AG04449 (cell line): ENCODE measurements around the gene APEH.

Source experiments
- CTCF ChIA-PET: fragments of 350-600 bp; formaldehyde crosslinking; extraction: SDS; loops from one replicate; lab custom pipeline; 2021; ENCODE audit warnings: antibody characterized with exemption; lab: Yijun Ruan, JAX
- POLR2A ChIA-PET: fragments of 400-600, 350-600 bp; formaldehyde crosslinking; extraction: SDS; loops from one replicate; lab custom pipeline; 2020; ENCODE audit warnings: antibody characterized with exemption, inconsistent platforms; lab: Yijun Ruan, JAX
- DNase-seq: peaks from one replicate; pipeline ENCODE4 v3.0.0-alpha.2; 2010; ENCODE audit warnings: low read depth, low spot score
- H3K4me3 ChIP-seq: 2 replicates; pipeline ENCODE4 v1.5.1; 2011; ENCODE audit warnings: low read depth, mild to moderate bottlenecking, control low read depth, low read length
- CTCF ChIP-seq: IDR thresholded peaks from one replicate; pipeline ENCODE4 v1.5.1; 2011; ENCODE audit warnings: mild to moderate bottlenecking, moderate library complexity, low read length, control low read depth, inconsistent platforms; ENCODE audit not compliant: insufficient read depth; ENCODE audit errors: missing control alignments

The APEH gene

GRCh38 chr3:49704629-49705028 lies 30.5 kb downstream of the APEH start:
- TF ChIP-seq CTCF = no peak

GRCh38 chr3:49705390-49705960 lies 31.3 kb downstream of the APEH start:
- CTCF ChIA-PET = interaction anchor here (1.0 to 1.9 kb wide), 3 partner anchors 7 to 134 kb away, joined by 3 to 7 read pairs (median 4); no protein-coding TSS in a partner anchor
- POLR2A ChIA-PET = no interaction called here
- no peak overlapping the region for H3K4me3 ChIP-seq
- TF ChIP-seq CTCF = no peak
- no peak for DNase-seq

More at GRCh38 chr3:49704629-49705028, 30.5 kb downstream of the APEH start:
- ChIA-PET CTCF (interaction anchor here (1.0 to 7.8 kb wide), 4 partner anchors 9 to 165 kb away, joined by 3 to 74 read pairs (median 50); no protein-coding TSS in a partner anchor), POLR2A (no interaction called here)
- no peak for DNase-seq
- H3K4me3 ChIP-seq = no peak overlapping the region

- no peak for TF ChIP-seq CTCF
Measured at GRCh38 chr3:49706456-49707112, 32.4 kb downstream of the APEH start.

GRCh38 chr3:49707113-49707480 lies 32.9 kb downstream of the APEH start:
- TF ChIP-seq CTCF = no peak
- ChIA-PET CTCF (interaction anchor here (1.0 to 1.9 kb wide), 5 partner anchors 9 to 132 kb away, joined by 3 to 7 read pairs (median 4); no protein-coding TSS in a partner anchor), POLR2A (no interaction called here)
- H3K4me3 ChIP-seq = no peak overlapping the region
- no peak for DNase-seq

More at GRCh38 chr3:49706456-49707112, 32.4 kb downstream of the APEH start:
- ChIA-PET POLR2A (no interaction called here), CTCF (interaction anchor here (1.0 to 1.9 kb wide), 3 partner anchors 8 to 133 kb away, joined by 3 to 7 read pairs (median 4); no protein-coding TSS in a partner anchor)
- DNase-seq = no peak
- H3K4me3 ChIP-seq = no peak overlapping the region

- CTCF ChIA-PET = interaction anchor here (1.0 kb wide), 1 partner anchor 9 kb away, joined by 4 read pairs; the partner anchor contains the start of gene AMIGO3
- no peak for DNase-seq
- H3K4me3 ChIP-seq = no peak overlapping the region
- POLR2A ChIA-PET = no interaction called here
- TF ChIP-seq CTCF = no peak
Measured at GRCh38 chr3:49709852-49710251, 35.7 kb downstream of the APEH start.

GRCh38 chr3:49711489-49711888 lies 37.3 kb downstream of the APEH start:
- H3K4me3 ChIP-seq = no peak overlapping the region
- TF ChIP-seq CTCF = no peak
- ChIA-PET CTCF (interaction anchor here (1.5 to 5.9 kb wide), 3 partner anchors 10 to 172 kb away, joined by 5 to 51 read pairs (median 12); no protein-coding TSS in a partner anchor), POLR2A (no interaction called here)
- DNase-seq = no peak
